DND-41 (cell line): Measurements from ENCODE around the gene SLC22A17.

ENCODE experiments used
- EZH2 ChIP-seq: IDR thresholded peaks from 3 replicates; pipeline ENCODE4 v1.6.1; 2012; ENCODE audit warnings: borderline replicate concordance, low read depth, mild to moderate bottlenecking, moderate library complexity, low read length, inconsistent platforms; ENCODE audit not compliant: severe bottlenecking
- TF ChIP-seq, protein P1 (sequence below): IDR thresholded peaks from 2 replicates; pipeline ENCODE4 v1.5.1; 2012; ENCODE audit warnings: borderline replicate concordance, low read length, moderate library complexity, mild to moderate bottlenecking; ENCODE audit not compliant: poor library complexity, severe bottlenecking; ENCODE audit errors: extremely low read depth

DNA sequence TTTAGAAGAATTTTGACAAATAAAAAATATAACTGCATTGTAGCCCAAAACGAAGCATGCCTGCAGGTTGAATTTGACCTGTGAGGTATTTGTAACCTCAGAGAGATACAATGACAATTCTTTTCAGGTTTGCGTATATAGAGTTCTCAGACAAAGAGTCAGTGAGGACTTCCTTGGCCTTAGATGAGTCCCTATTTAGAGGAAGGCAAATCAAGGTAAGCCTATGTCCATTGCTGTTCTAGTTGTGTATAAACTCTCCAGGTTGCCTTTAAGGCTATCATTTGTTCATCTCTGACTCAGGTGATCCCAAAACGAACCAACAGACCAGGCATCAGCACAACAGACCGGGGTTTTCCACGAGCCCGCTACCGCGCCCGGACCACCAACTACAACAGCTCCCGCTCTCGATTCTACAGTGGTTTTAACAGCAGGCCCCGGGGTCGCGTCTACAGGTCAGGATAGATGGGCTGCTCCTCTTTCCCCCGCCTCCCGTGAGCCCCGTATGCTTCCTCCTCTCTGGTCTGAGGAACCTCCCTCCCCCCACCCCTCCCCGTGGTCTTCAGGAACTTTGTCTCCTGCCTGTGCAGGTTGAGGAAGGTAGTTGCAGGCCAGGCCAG is 28.7 kb downstream of the SLC22A17 start:
- TF ChIP-seq, protein P1, sequence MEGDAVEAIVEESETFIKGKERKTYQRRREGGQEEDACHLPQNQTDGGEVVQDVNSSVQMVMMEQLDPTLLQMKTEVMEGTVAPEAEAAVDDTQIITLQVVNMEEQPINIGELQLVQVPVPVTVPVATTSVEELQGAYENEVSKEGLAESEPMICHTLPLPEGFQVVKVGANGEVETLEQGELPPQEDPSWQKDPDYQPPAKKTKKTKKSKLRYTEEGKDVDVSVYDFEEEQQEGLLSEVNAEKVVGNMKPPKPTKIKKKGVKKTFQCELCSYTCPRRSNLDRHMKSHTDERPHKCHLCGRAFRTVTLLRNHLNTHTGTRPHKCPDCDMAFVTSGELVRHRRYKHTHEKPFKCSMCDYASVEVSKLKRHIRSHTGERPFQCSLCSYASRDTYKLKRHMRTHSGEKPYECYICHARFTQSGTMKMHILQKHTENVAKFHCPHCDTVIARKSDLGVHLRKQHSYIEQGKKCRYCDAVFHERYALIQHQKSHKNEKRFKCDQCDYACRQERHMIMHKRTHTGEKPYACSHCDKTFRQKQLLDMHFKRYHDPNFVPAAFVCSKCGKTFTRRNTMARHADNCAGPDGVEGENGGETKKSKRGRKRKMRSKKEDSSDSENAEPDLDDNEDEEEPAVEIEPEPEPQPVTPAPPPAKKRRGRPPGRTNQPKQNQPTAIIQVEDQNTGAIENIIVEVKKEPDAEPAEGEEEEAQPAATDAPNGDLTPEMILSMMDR: no peak
- TF ChIP-seq EZH2: no peak
